H1 (cell line): ENCODE results near the gene DNM2. TPM values are rescaled to one million over a fixed set of nuclear protein-coding genes. Genes with fewer than 3 reads are reported as not detected.

Source experiments
- CTCF ChIA-PET: fragments of 300-600 bp; sonication (Branson Sonifier 250); formaldehyde crosslinking; loops from one replicate; lab custom pipeline; 2021; ENCODE audit not compliant: partially characterized antibody; lab: Charles Lee
- POLR2A ChIA-PET: fragments of 300-600 bp; sonication (Branson Sonifier 250); formaldehyde crosslinking; loops from one replicate; lab custom pipeline; 2021; ENCODE audit warnings: inconsistent platforms; ENCODE audit not compliant: partially characterized antibody; lab: Charles Lee
- DNase-seq, 2 experiments: peaks; one replicate each; pipeline versions ENCODE4 v3.0.0 to v3.0.0-alpha.2; 2010 to 2022; ENCODE audit warnings: low spot score in 2 of 2, low read depth in 1 of 2, mixed read lengths in 1 of 2
- FAIRE-seq: peaks from 2 replicates; lab custom pipeline; 2011; peaks lifted over from hg19 to GRCh38; lab: Jason Lieb, UNC
- H2AFZ ChIP-seq: 2 replicates; pipeline ENCODE4 v1.8.1; 2012; ENCODE audit warnings: low read length, inconsistent platforms
- H2AK5ac ChIP-seq: 2 replicates; pipeline ENCODE4 v1.6.1; 2013; ENCODE audit warnings: low read depth, low read length
- H2BK120ac ChIP-seq: replicated peaks from 2 replicates; pipeline ENCODE3; 2013; ENCODE audit warnings: low read depth, low read length, inconsistent platforms
- H2BK12ac ChIP-seq: 2 replicates; pipeline ENCODE4 v1.6.1; 2013; ENCODE audit warnings: low read depth, low read length
- H2BK15ac ChIP-seq: 2 replicates; pipeline ENCODE4 v1.6.1; 2013; ENCODE audit warnings: low read length
- H2BK20ac ChIP-seq: 2 replicates; pipeline ENCODE4 v1.6.1; 2013; ENCODE audit warnings: low read length
- H2BK5ac ChIP-seq: 2 replicates; pipeline ENCODE4 v1.6.1; 2013; ENCODE audit warnings: low read depth, low read length
- H3K14ac ChIP-seq: 2 replicates; pipeline ENCODE4 v1.6.1; 2013; ENCODE audit warnings: inconsistent platforms; ENCODE audit not compliant: insufficient read length
- H3K18ac ChIP-seq: 2 replicates; pipeline ENCODE4 v1.6.1; 2013; ENCODE audit warnings: low read length; ENCODE audit errors: extremely low read depth
- H3K23ac ChIP-seq: 2 replicates; pipeline ENCODE4 v1.6.1; 2013; ENCODE audit warnings: inconsistent platforms; ENCODE audit not compliant: insufficient read length
- H3K23me2 ChIP-seq: 2 replicates; pipeline ENCODE4 v1.6.1; 2013; ENCODE audit warnings: low read depth, low read length
- H3K27ac ChIP-seq: 2 replicates; pipeline ENCODE4 v1.6.1; 2011; ENCODE audit warnings: low read depth, low read length, inconsistent platforms
- H3K27me3 ChIP-seq, 4 experiments: replicated peaks in 1 of 4; 1 replicate in 1 of 4; 2 replicates in 3 of 4; pipeline versions ENCODE4 v1.6.1 to v1.8.1; 2011 to 2013; ENCODE audit warnings: low read length in 3 of 4, mild to moderate bottlenecking in 3 of 4, inconsistent platforms in 2 of 4, mixed read lengths in 2 of 4, moderate library complexity in 1 of 4; ENCODE audit not compliant: control insufficient read depth in 3 of 4, insufficient read depth in 3 of 4; ENCODE audit errors: extremely low read depth in 1 of 4
- H3K36me3 ChIP-seq, 4 experiments: 2 replicates each; pipeline versions ENCODE4 v1.6.1 to v1.8.1; 2011 to 2013; ENCODE audit warnings: mild to moderate bottlenecking in 4 of 4, low read length in 3 of 4, moderate library complexity in 2 of 4, control low read depth in 1 of 4, inconsistent platforms in 1 of 4; ENCODE audit not compliant: insufficient read depth in 4 of 4, control insufficient read depth in 2 of 4
- H3K4ac ChIP-seq: replicated peaks from 2 replicates; pipeline ENCODE3; 2013; ENCODE audit warnings: low read length, low read depth, mixed read lengths, inconsistent platforms; ENCODE audit not compliant: insufficient read length
- H3K4me1 ChIP-seq, 4 experiments: replicated peaks in 1 of 4; 1 replicate in 1 of 4; 2 replicates in 3 of 4; pipeline versions ENCODE4 v1.6.1 to v1.8.1; 2011 to 2013; ENCODE audit warnings: low read length in 3 of 4, inconsistent platforms in 2 of 4, mixed read lengths in 1 of 4; ENCODE audit not compliant: insufficient read depth in 4 of 4, control insufficient read depth in 3 of 4
- H3K4me2 ChIP-seq, 2 experiments: 2 replicates each; pipeline versions ENCODE4 v1.6.1 to v1.8.1; 2011 to 2013; ENCODE audit warnings: low read depth in 2 of 2, low read length in 2 of 2, control low read depth in 1 of 2, inconsistent platforms in 1 of 2, mild to moderate bottlenecking in 1 of 2; ENCODE audit not compliant: insufficient read depth in 1 of 2
- H3K4me3 ChIP-seq, 4 experiments: fragments of 200-600, 300-600 bp in 1 of 4; sonication (generic), shearing (Covaris generic), sonication (Bioruptor Twin) in 1 of 4; 2 replicates each; pipeline versions ENCODE4 v1.5.1 to v1.8.1; 2011 to 2016; ENCODE audit warnings: low read length in 4 of 4, low read depth in 3 of 4, control low read depth in 2 of 4, inconsistent platforms in 2 of 4, mild to moderate bottlenecking in 2 of 4, mixed read lengths in 1 of 4, moderate library complexity in 1 of 4; ENCODE audit not compliant: insufficient read depth in 2 of 4; ENCODE audit errors: extremely low read depth in 1 of 4
- H3K56ac ChIP-seq: replicated peaks from 2 replicates; pipeline ENCODE3; 2013; ENCODE audit warnings: low read depth, mild to moderate bottlenecking, mixed read lengths, low read length, inconsistent platforms; ENCODE audit not compliant: insufficient read length
- H3K79me1 ChIP-seq: 2 replicates; pipeline ENCODE4 v1.6.1; 2013; ENCODE audit warnings: low read depth, low read length, control low read depth
- H3K79me2 ChIP-seq, 2 experiments: 2 replicates each; pipeline versions ENCODE4 v1.6.1 to v1.8.1; 2012 to 2013; ENCODE audit warnings: low read length in 2 of 2, mild to moderate bottlenecking in 2 of 2, inconsistent platforms in 1 of 2; ENCODE audit not compliant: insufficient read depth in 2 of 2, control insufficient read depth in 1 of 2
- H3K9ac ChIP-seq, 4 experiments: replicated peaks in 1 of 4; 1 replicate in 1 of 4; 2 replicates in 3 of 4; pipeline versions ENCODE4 v1.6.1 to v1.8.1; 2011 to 2013; ENCODE audit warnings: low read depth in 3 of 4, low read length in 3 of 4, control low read depth in 2 of 4, mild to moderate bottlenecking in 2 of 4, moderate library complexity in 2 of 4, inconsistent platforms in 1 of 4; ENCODE audit errors: extremely low read depth in 1 of 4
- H3K9me3 ChIP-seq, 2 experiments: 2 replicates each; pipeline versions ENCODE4 v1.6.1 to v1.8.1; 2012 to 2013; ENCODE audit warnings: mild to moderate bottlenecking in 2 of 2, moderate library complexity in 2 of 2, control low read depth in 1 of 2, inconsistent platforms in 1 of 2, low read depth in 1 of 2, low read length in 1 of 2, mixed read lengths in 1 of 2; ENCODE audit not compliant: insufficient read depth in 2 of 2
- H4K20me1 ChIP-seq, 2 experiments: replicated peaks in 1 of 2; 2 replicates each; pipeline versions ENCODE3 to v1.8.1; 2011 to 2013; ENCODE audit warnings: inconsistent platforms in 2 of 2, low read length in 2 of 2, mild to moderate bottlenecking in 1 of 2; ENCODE audit not compliant: insufficient read depth in 2 of 2, control insufficient read depth in 1 of 2
- H4K5ac ChIP-seq: 2 replicates; pipeline ENCODE4 v1.6.1; 2013; ENCODE audit warnings: low read length, low read depth, mixed read lengths, inconsistent platforms; ENCODE audit not compliant: insufficient read length
- H4K8ac ChIP-seq: 2 replicates; pipeline ENCODE4 v1.8.0; 2013; ENCODE audit warnings: mild to moderate bottlenecking, moderate library complexity, low read length, inconsistent platforms; ENCODE audit not compliant: insufficient read depth; ENCODE audit errors: extremely low read depth
- H4K91ac ChIP-seq: replicated peaks from 2 replicates; pipeline ENCODE3; 2013; ENCODE audit warnings: low read length, mixed read lengths, inconsistent platforms; ENCODE audit not compliant: insufficient read length
- ASH2L ChIP-seq: fragments of 200-600, 300-600 bp; sonication (generic); IDR thresholded peaks from one replicate; pipeline ENCODE4 v1.7.1; 2017; ENCODE audit warnings: low read length
- CREB1 ChIP-seq: IDR thresholded peaks from 2 replicates; pipeline ENCODE4 v1.6.1; 2012; ENCODE audit warnings: inconsistent platforms
- EP300 ChIP-seq, 2 experiments: IDR thresholded peaks; 1 replicate in 1 of 2; 2 replicates in 1 of 2; pipeline ENCODE4 v1.6.1; 2011 to 2012; ENCODE audit warnings: low read depth in 2 of 2, low read length in 2 of 2, mild to moderate bottlenecking in 2 of 2, borderline replicate concordance in 1 of 2, inconsistent platforms in 1 of 2, moderate library complexity in 1 of 2
- GABPA ChIP-seq: IDR thresholded peaks from 2 replicates; pipeline ENCODE4 v1.6.1; 2011; ENCODE audit warnings: mild to moderate bottlenecking, low read length, moderate library complexity, borderline replicate concordance; ENCODE audit not compliant: insufficient read depth
- KDM5A ChIP-seq: fragments of 200-600 bp; IDR thresholded peaks from 2 replicates; pipeline ENCODE4 v1.7.1; 2012; ENCODE audit warnings: mild to moderate bottlenecking, low read length, inconsistent platforms, mixed read lengths
- NRF1 ChIP-seq: IDR thresholded peaks from 2 replicates; pipeline ENCODE4 v1.6.1; 2011; ENCODE audit warnings: mild to moderate bottlenecking, low read depth, low read length, improper control_type of control experiment
- RAD21 ChIP-seq, 2 experiments: IDR thresholded peaks in 1 of 2; conservative IDR thresholded peaks in 1 of 2; 2 replicates each; pipeline ENCODE4 v1.6.1; 2011; ENCODE audit warnings: low read depth in 2 of 2, low read length in 2 of 2, improper control_type of control experiment in 1 of 2, inconsistent platforms in 1 of 2, mild to moderate bottlenecking in 1 of 2, moderate library complexity in 1 of 2
- SIN3A ChIP-seq, 2 experiments: IDR thresholded peaks in 1 of 2; conservative IDR thresholded peaks in 1 of 2; 2 replicates each; pipeline ENCODE4 v1.6.1; 2011 to 2012; ENCODE audit warnings: low read length in 2 of 2, improper control_type of control experiment in 1 of 2, low read depth in 1 of 2, mild to moderate bottlenecking in 1 of 2
- SIRT6 ChIP-seq: IDR thresholded peaks from one replicate; pipeline ENCODE4 v1.7.1; 2012; ENCODE audit warnings: low read length, inconsistent platforms
- SIX5 ChIP-seq: IDR thresholded peaks from 2 replicates; pipeline ENCODE4 v1.6.1; 2011; ENCODE audit warnings: mild to moderate bottlenecking, low read depth, low read length
- SP1 ChIP-seq: IDR thresholded peaks from 2 replicates; pipeline ENCODE4 v1.6.1; 2011; ENCODE audit warnings: low read depth, low read length
- TAF7 ChIP-seq: optimal IDR thresholded peaks from 2 replicates; pipeline ENCODE3; 2011; ENCODE audit warnings: low read depth, mild to moderate bottlenecking, inconsistent platforms, low read length, moderate library complexity, borderline replicate concordance
- TCF12 ChIP-seq: IDR thresholded peaks from 2 replicates; pipeline ENCODE4 v1.6.1; 2011; ENCODE audit warnings: low read depth, mild to moderate bottlenecking, low read length
- WGBS, 2 experiments: shearing (Covaris generic) in 1 of 2; methylation state at CpG; one replicate each; pipeline versions ENCODE4 v1.1.6 to v1.1.7; 2013 to 2015; ENCODE audit warnings: low lambda C conversion rate in 2 of 2, mixed read lengths in 2 of 2, inconsistent platforms in 1 of 2, low coverage in 1 of 2, missing lambda C conversion rate in 1 of 2; ENCODE audit not compliant: insufficient replicate concordance in 2 of 2, insufficient coverage in 1 of 2, insufficient read length in 1 of 2; ENCODE audit errors: extremely low coverage in 1 of 2, missing lambda C conversion rate in 1 of 2; 5-methylcytosine and 5-hydroxymethylcytosine counted together
- polyA plus RNA-seq, 7 experiments: library from polyadenylated mRNA; depleted of rRNA in 3 of 7; stranded (reverse) in 5 of 7; unstranded in 2 of 7; fragments of >200 nt in 5 of 7; fragments of 200-250 nt in 2 of 7; gene quantifications; 1 replicate in 5 of 7; 2 replicates in 1 of 7; 4 replicates in 1 of 7; pipeline versions ENCODE4 v1.2.1 to v1.2.3, GENCODE V29; 2011 to 2013; ENCODE audit warnings: missing spikeins in 2 of 7, mixed read lengths in 2 of 7
- total RNA-seq: library from RNA; stranded (reverse); fragmentation: NEBNext Ultra II Directional; extraction: Animal tissue kit (Norgen Biotek cat#: 25700); gene quantifications from 2 replicates; pipeline ENCODE4 v1.2.1, GENCODE V29; 2021

The DNM2 gene
- total and polyA plus RNA-seq, 2 of the 8 experiments (the other 6 are each of a cell fraction or from before 2014, with no cell fraction given), result 61.9 to 120 TPM

DNA sequence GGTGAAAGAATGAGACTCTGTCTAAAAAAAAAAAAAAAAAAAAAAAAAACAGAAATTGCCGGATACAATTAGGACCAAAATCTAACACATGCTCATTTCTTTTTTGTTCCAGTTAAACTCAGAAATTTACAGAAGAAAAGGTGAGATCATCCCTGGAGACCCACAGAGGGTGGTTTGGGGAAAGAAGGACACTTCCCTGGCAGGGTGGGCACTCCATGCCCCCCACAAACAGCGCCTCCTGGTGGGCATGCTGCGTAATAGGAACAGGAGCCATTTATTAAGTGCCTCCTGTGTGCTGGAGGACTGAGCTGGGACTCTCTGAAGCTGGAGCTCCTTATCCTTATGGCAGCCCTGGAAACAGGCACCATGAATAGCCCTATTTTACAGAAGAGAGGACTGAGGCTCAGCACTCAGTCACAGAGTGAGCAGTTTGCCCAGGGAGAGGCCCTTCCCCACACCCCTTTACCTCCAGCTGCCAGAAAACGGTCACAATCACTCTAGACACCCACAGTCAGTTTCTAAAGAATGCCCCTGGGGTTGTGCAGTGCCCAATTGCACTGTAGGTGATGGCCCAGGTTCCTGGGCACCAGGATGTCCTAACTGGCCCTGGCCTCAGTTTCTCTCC is 140.4 kb downstream of the DNM2 start:
- Histone ChIP-seq H2BK120ac (no peak overlapping the region), H3K4me2 (no peak overlapping the region), H3K9me3 (no peaks in the 10 kb centered on the region), H3K14ac (no peak overlapping the region), H4K20me1 (no peaks in the 10 kb centered on the region), H3K4ac (no peak overlapping the region), H3K27ac (no peak overlapping the region), H4K8ac (no peak overlapping the region), H3K27me3 (no peaks in the 10 kb centered on the region; a peak in 1 of 7 replicates), H2BK15ac (no peak overlapping the region), H3K23me2 (no peaks in the 10 kb centered on the region), H2BK5ac (no peak overlapping the region), H3K4me1 (no peaks in the 10 kb centered on the region), H3K79me2 (no peaks in the 10 kb centered on the region), H2BK12ac (no peak overlapping the region), H3K18ac (no peak overlapping the region), H2AK5ac (no peak overlapping the region), H3K36me3 (no peaks in the 10 kb centered on the region), H4K5ac (no peak overlapping the region), H2AFZ (0 out of 2 replicates have a peak overlapping the region, but pooled peaks have one; percentile 23), H2BK20ac (no peak overlapping the region), H3K23ac (no peak overlapping the region), H3K56ac (no peak overlapping the region), H4K91ac (no peak overlapping the region), H3K4me3 (no peak overlapping the region), H3K9ac (no peak overlapping the region), H3K79me1 (no peaks in the 10 kb centered on the region)
- CTCF ChIA-PET, result interaction anchor here (0.5 to 21.2 kb wide), 28 partner anchors 7 to 510 kb away, joined by 3 to 249 read pairs (median 4); partner anchors contain the start of gene TMED1
- FAIRE-seq (peak; percentile 39), DNase-seq (peak in 1 of 2 experiments; percentile 78)
- 38% methylated on average over 4 of the region's 4 CpGs; no CpG with 5 or more reads in 1 of the 2 experiments for WGBS, 2 experiments
- POLR2A ChIA-PET, result interaction anchor here (1.2 to 1.9 kb wide), 5 partner anchors 13 to 288 kb away, joined by 3 to 13 read pairs (median 4); partner anchors contain the start of genes CARM1 and TMED1
- TF ChIP-seq SIN3A (conservative IDR thresholded peaks at IDR 0.05 in 1 of 2, IDR thresholded peaks at IDR 0.05 in 1 of 2; ENCODE audit: low read depth in 1 of 2, low read length in 2 of 2) (no peak), GABPA (no peak), SIRT6 (no peak), SP1 (no peak), KDM5A (no peak), NRF1 (no peak), EP300 (IDR thresholded peaks at IDR 0.05; ENCODE audit: borderline replicate concordance in 1 of 2, low read depth in 2 of 2, low read length in 2 of 2) (no peak), RAD21 (IDR thresholded peaks at IDR 0.05 in 1 of 2, conservative IDR thresholded peaks at IDR 0.05 in 1 of 2; ENCODE audit: low read depth in 2 of 2, low read length in 2 of 2) (peak; percentile 57 to 62), SIX5 (no peak), ASH2L (no peak), TCF12 (no peak), TAF7 (no peak), CREB1 (peak; percentile 74)
